GM12878 (cell line): ENCODE measurements around the gene TMC4. TPM values are rescaled to one million over a fixed set of nuclear protein-coding genes. Genes with fewer than 3 reads are reported as not detected.

Experiments
- CHD2 ChIP-seq: IDR thresholded peaks from 2 replicates; pipeline ENCODE4 v1.6.1; 2011; ENCODE audit warnings: low read depth, low read length, improper control_type of control experiment, borderline replicate concordance
- CREB1 ChIP-seq: IDR thresholded peaks from 2 replicates; pipeline ENCODE4 v1.6.1; 2012; ENCODE audit warnings: low read depth, mild to moderate bottlenecking, inconsistent platforms
- CREM ChIP-seq: IDR thresholded peaks from 2 replicates; pipeline ENCODE4 v1.6.1; 2014; ENCODE audit warnings: antibody characterized with exemption, low read depth
- EZH2 ChIP-seq: IDR thresholded peaks from 2 replicates; pipeline ENCODE4 v1.6.1; 2012; ENCODE audit warnings: low read depth, mild to moderate bottlenecking, control low read depth, inconsistent platforms, low read length, borderline replicate concordance; ENCODE audit not compliant: control insufficient read depth
- HDGF ChIP-seq: fragments of 450-650 bp; IDR thresholded peaks from 2 replicates; pipeline ENCODE4 v1.6.1; 2016; ENCODE audit warnings: antibody characterized with exemption
- MXI1 ChIP-seq: fragments of 150-350 bp; IDR thresholded peaks from 2 replicates; pipeline ENCODE4 v1.6.1; 2011; ENCODE audit warnings: low read depth, mild to moderate bottlenecking, inconsistent platforms, low read length, improper control_type of control experiment
- MYC ChIP-seq: IDR thresholded peaks from 2 replicates; pipeline ENCODE4 v1.6.1; 2011; ENCODE audit warnings: mild to moderate bottlenecking, low read length, moderate library complexity, inconsistent platforms; ENCODE audit not compliant: insufficient read depth, insufficient replicate concordance, insufficient read length, severe bottlenecking
- POLR2AphosphoS2 ChIP-seq: IDR thresholded peaks from 2 replicates; pipeline ENCODE4 v1.6.1; 2011; ENCODE audit warnings: low read depth, mild to moderate bottlenecking, low read length, improper control_type of control experiment, moderate library complexity
- POLR2AphosphoS5 ChIP-seq: IDR thresholded peaks from 2 replicates; pipeline ENCODE4 v1.6.1; 2011; ENCODE audit warnings: mild to moderate bottlenecking, low read length, inconsistent platforms
- RB1 ChIP-seq: fragments of 450-650 bp; formaldehyde crosslinking; IDR thresholded peaks from 2 replicates; pipeline ENCODE4 v1.6.1; 2017; ENCODE audit warnings: mild to moderate bottlenecking, borderline replicate concordance
- RFX5 ChIP-seq: IDR thresholded peaks from 2 replicates; pipeline ENCODE4 v1.6.1; 2011; ENCODE audit warnings: low read depth, low read length, improper control_type of control experiment
- ZNF207 ChIP-seq: fragments of 450-650 bp; IDR thresholded peaks from 2 replicates; pipeline ENCODE4 v1.6.1; 2014; ENCODE audit warnings: antibody characterized with exemption, mild to moderate bottlenecking, borderline replicate concordance
- polyA plus RNA-seq, 11 experiments: library from polyadenylated mRNA; depleted of rRNA in 4 of 11; unstranded in 6 of 11; stranded (reverse) in 5 of 11; fragments of >200 nt; fragmentation: Nextera tagmentation in 4 of 11; fragmentation: Illumina TruSeq in 1 of 11; extraction: Ambion mirVana in 4 of 11; extraction: Trizol in 1 of 11; gene quantifications; 1 replicate in 1 of 11; 2 replicates in 10 of 11; pipeline versions ENCODE4 v1.2.1 to v1.2.3, GENCODE V29; 2011 to 2016; ENCODE audit warnings: inconsistent platforms in 2 of 11, missing spikeins in 2 of 11, low read depth in 1 of 11
- total RNA-seq, 4 experiments: library from RNA; depleted of rRNA in 3 of 4; stranded (reverse); fragments of >200 nt in 3 of 4; fragmentation: Illumina TruSeq in 1 of 4; extraction: Trizol in 1 of 4; gene quantifications; 2 replicates each; pipeline versions ENCODE4 v1.2.1 to v1.2.3, GENCODE V29; 2013 to 2021
- TF ChIP-seq, protein P1 (sequence below): IDR thresholded peaks from 2 replicates; pipeline ENCODE4 v1.6.1; 2012; ENCODE audit warnings: low read length, inconsistent platforms

The TMC4 gene
- total and polyA plus RNA-seq, 10 of the 15 experiments (the other 5 are each of a cell fraction or from before 2014, with no cell fraction given) = 0.33 to 0.83 (median 0.74) TPM; not detected in 7

DNA sequence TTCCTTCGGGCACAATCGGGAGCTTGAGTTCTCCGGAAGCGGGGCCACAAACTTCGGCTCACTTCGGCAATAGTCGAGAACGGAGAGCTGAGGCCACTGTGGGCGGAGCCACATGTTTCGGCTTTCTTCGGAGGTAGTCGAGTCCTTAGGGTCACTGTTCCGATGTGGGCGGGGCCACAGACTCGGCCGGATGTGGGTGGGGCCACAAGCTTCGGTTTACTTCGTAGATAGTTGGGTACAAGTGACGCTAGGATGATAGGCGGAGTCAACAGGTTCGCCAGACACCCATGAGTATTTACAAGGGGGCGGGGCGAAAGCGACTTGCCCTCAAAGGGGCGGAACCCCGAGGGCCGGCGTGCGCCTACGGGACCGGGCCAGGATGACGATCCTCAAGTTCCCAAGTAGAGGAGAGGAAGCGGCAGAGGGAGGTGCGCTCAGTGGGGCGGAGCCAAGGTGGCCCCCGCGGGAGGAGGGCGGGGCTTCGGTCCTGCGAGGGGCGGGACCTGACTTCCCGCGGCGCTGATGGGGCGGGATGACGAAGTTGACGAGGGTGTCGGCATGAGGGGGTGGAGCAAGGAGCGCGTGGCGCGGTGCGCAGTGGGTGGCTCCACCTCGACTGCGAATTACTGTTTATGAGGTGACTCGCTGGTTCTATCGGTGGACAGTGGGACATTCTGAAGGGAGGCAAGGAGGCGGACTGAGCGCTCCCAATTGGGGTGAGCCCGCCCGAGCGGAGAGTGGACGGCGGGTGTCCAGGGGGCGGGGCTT lies 17.0 kb upstream of the TMC4 start (continued):
- TF ChIP-seq CREB1 (peak; percentile 66), CHD2 (no peak), CREM (no peak; the same call in 1 of the 2 replicates), RFX5 (peak; percentile 87), POLR2AphosphoS5 (peak; percentile 80; the same call in 1 of the 2 replicates), POLR2AphosphoS2 (peak; percentile 87), ZNF207 (peak; percentile 84; the same call in 1 of the 2 replicates), MYC (peak; percentile 63), MXI1 (peak; percentile 83), HDGF (peak; percentile 74; the same call in 1 of the 2 replicates), EZH2 (no peak), RB1 (peak; percentile 88; the same call in 1 of the 2 replicates)
- TF ChIP-seq, protein P1, sequence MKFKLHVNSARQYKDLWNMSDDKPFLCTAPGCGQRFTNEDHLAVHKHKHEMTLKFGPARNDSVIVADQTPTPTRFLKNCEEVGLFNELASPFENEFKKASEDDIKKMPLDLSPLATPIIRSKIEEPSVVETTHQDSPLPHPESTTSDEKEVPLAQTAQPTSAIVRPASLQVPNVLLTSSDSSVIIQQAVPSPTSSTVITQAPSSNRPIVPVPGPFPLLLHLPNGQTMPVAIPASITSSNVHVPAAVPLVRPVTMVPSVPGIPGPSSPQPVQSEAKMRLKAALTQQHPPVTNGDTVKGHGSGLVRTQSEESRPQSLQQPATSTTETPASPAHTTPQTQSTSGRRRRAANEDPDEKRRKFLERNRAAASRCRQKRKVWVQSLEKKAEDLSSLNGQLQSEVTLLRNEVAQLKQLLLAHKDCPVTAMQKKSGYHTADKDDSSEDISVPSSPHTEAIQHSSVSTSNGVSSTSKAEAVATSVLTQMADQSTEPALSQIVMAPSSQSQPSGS = no peak
